ENCODE measurements around the gene KCNN1. TPM values are rescaled to one million over a fixed set of nuclear protein-coding genes. Genes with fewer than 3 reads are reported as not detected.

Gene KCNN1
- total and polyA plus RNA-seq, 11 donors: 0.03 to 0.27 (median 0.07) TPM; not detected in 7

Other genes with a start within 250 kb of the KCNN1 start
- gene MAP1S, start 247.6 kb upstream of the KCNN1 start, total RNA-seq: 10 to 100 TPM; 19.5 to 47.9 (median 24.1) TPM
- 10 to 100 TPM; 17.1 to 20.0 TPM for gene MAP1S, start 247.6 kb upstream of the KCNN1 start, polyA plus RNA-seq
- 1 to 10 TPM in 4 of 9 donors, under 1 TPM in 5; 0.29 to 3.3 (median 0.77) TPM for gene FCHO1, start 215.6 kb upstream of the KCNN1 start, total RNA-seq
- under 1 TPM; 0.34 to 0.49 TPM for gene FCHO1, start 215.6 kb upstream of the KCNN1 start, polyA plus RNA-seq
- not detected for gene B3GNT3, start 172.0 kb upstream of the KCNN1 start, total RNA-seq
- not detected for gene B3GNT3, start 172.0 kb upstream of the KCNN1 start, polyA plus RNA-seq
- gene INSL3, start 145.6 kb upstream of the KCNN1 start, total RNA-seq: under 1 TPM in 1 of 9 donors, not detected in 8; 0.56 TPM
- not detected for gene INSL3, start 145.6 kb upstream of the KCNN1 start, polyA plus RNA-seq
- gene JAK3, start 119.1 kb upstream of the KCNN1 start, total RNA-seq: 10 to 100 TPM in 1 of 9 donors, 1 to 10 TPM in 7, under 1 TPM in 1; 0.77 to 29.2 (median 1.8) TPM
- gene JAK3, start 119.1 kb upstream of the KCNN1 start, polyA plus RNA-seq: 1 to 10 TPM in 1 of 2 donors, under 1 TPM in 1; 0.99 to 1.1 TPM
- 1,000 to 10,000 TPM in 2 of 9 donors, 100 to 1,000 TPM in 7; 566 to 1,124 (median 752) TPM for gene RPL18A, start 107.2 kb upstream of the KCNN1 start, total RNA-seq
- 1,000 to 10,000 TPM in 1 of 2 donors, 100 to 1,000 TPM in 1; 787 to 2,031 TPM for gene RPL18A, start 107.2 kb upstream of the KCNN1 start, polyA plus RNA-seq
- not detected for gene SLC5A5, start 95.2 kb upstream of the KCNN1 start, total RNA-seq
- gene SLC5A5, start 95.2 kb upstream of the KCNN1 start, polyA plus RNA-seq: not detected
- gene CCDC124, start 34.1 kb upstream of the KCNN1 start, total RNA-seq: 100 to 1,000 TPM in 1 of 9 donors, 10 to 100 TPM in 8; 45.4 to 115 (median 66.1) TPM
- gene CCDC124, start 34.1 kb upstream of the KCNN1 start, polyA plus RNA-seq: 100 to 1,000 TPM; 157 to 195 TPM
- 10 to 100 TPM in 4 of 9 donors, 1 to 10 TPM in 5; 5.8 to 35.5 (median 9.9) TPM for gene ARRDC2, start 41.1 kb downstream of the KCNN1 start, total RNA-seq
- gene ARRDC2, start 41.1 kb downstream of the KCNN1 start, polyA plus RNA-seq: 10 to 100 TPM; 14.9 to 26.1 TPM
- gene IL12RB1, start 119.8 kb downstream of the KCNN1 start, total RNA-seq: 1 to 10 TPM in 2 of 9 donors, under 1 TPM in 5, not detected in 2; 0.40 to 8.1 (median 0.66) TPM
- under 1 TPM; 0.19 to 0.35 TPM for gene IL12RB1, start 119.8 kb downstream of the KCNN1 start, polyA plus RNA-seq
- 1 to 10 TPM; 2.8 to 9.8 (median 5.2) TPM for gene MAST3, start 130.7 kb downstream of the KCNN1 start, total RNA-seq
- 1 to 10 TPM; 1.5 to 2.9 TPM for gene MAST3, start 130.7 kb downstream of the KCNN1 start, polyA plus RNA-seq
- 10 to 100 TPM; 17.9 to 28.6 (median 24.6) TPM for gene PIK3R2, start 186.1 kb downstream of the KCNN1 start, total RNA-seq
- gene PIK3R2, start 186.1 kb downstream of the KCNN1 start, polyA plus RNA-seq: 1 to 10 TPM; 4.0 to 7.1 TPM
- gene IFI30, start 206.7 kb downstream of the KCNN1 start, total RNA-seq: 100 to 1,000 TPM in 2 of 9 donors, 10 to 100 TPM in 4, 1 to 10 TPM in 3; 9.0 to 455 (median 15.2) TPM
- gene IFI30, start 206.7 kb downstream of the KCNN1 start, polyA plus RNA-seq: 10 to 100 TPM in 1 of 2 donors, 1 to 10 TPM in 1; 8.9 to 27.1 TPM
- 10 to 100 TPM; 10.6 to 37.4 (median 14.8) TPM for gene MPV17L2, start 226.1 kb downstream of the KCNN1 start, total RNA-seq
- 10 to 100 TPM; 24.7 to 59.3 TPM for gene MPV17L2, start 226.1 kb downstream of the KCNN1 start, polyA plus RNA-seq
- 10 to 100 TPM in 8 of 9 donors, 1 to 10 TPM in 1; 6.9 to 39.2 (median 31.5) TPM for gene RAB3A, start 236.9 kb downstream of the KCNN1 start, total RNA-seq
- gene RAB3A, start 236.9 kb downstream of the KCNN1 start, polyA plus RNA-seq: 10 to 100 TPM; 17.2 to 20.1 TPM